Stimulated activated CD8-positive, alpha-beta memory T cell treated with anti-CD3 and anti-CD28 coated beads, Interleukin-12 subunit alpha, Interleukin-12 subunit beta, amount 100 ng/mL, for 24 hours (primary cell): ENCODE results near the gene SKP1.
A peak's percentile ranks its signal among the peaks of the same experiment; 100 is the strongest.
"Not testable (repeated sequence)": the region's sequence is repeated elsewhere in the genome, so short reads cannot be mapped to it uniquely, and the experiment has no call there.

Experiments used
- DNase-seq: peaks from one replicate; pipeline ENCODE4 v3.0.0-alpha.2; 2020; ENCODE audit errors: extremely low read depth

The SKP1 gene

GRCh38 chr5:134176511-134177368, at the start of gene SKP1:
Gene SKP1, minus strand, starts transcription at chr5:134176950. Its CDS starts 2,928 bp downstream, at chr5:134174022.
- peak; percentile 76 for DNase-seq

GRCh38 chr5:134225780-134226440, 49.2 kb upstream of the SKP1 start, which contains the start of gene PPP2CA:
Gene PPP2CA, minus strand, starts transcription at chr5:134226073. Its CDS starts 212 bp downstream, at chr5:134225861.
- peak; percentile 96 for DNase-seq

GRCh38 chr5:134224888-134225779, 48.4 kb upstream of the SKP1 start:
- DNase-seq, result peak; percentile 30

- DNase-seq, result no peak
Observed at GRCh38 chr5:134223406-134224248, 46.9 kb upstream of the SKP1 start.

- DNase-seq, result not testable (repeated sequence)
Observed at GRCh38 chr5:134221690-134222089, 44.9 kb upstream of the SKP1 start.

- DNase-seq, result no peak
Observed at GRCh38 chr5:134215757-134216156, 39.0 kb upstream of the SKP1 start.

- DNase-seq, result not testable (repeated sequence)
Observed at GRCh38 chr5:134211263-134212031, 34.7 kb upstream of the SKP1 start.

- DNase-seq, result no peak
Observed at GRCh38 chr5:134209477-134210245, 32.9 kb upstream of the SKP1 start.

GRCh38 chr5:134207696-134208095, 30.9 kb upstream of the SKP1 start:
- no peak for DNase-seq

- DNase-seq, result no peak
Observed at GRCh38 chr5:134206627-134207160, 29.9 kb upstream of the SKP1 start.

GRCh38 chr5:134204575-134204974, 27.8 kb upstream of the SKP1 start:
- DNase-seq, result no peak

- no peak for DNase-seq
Observed at GRCh38 chr5:134203630-134204029, 26.9 kb upstream of the SKP1 start.

GRCh38 chr5:134195666-134196065, 18.9 kb upstream of the SKP1 start:
- DNase-seq, result no peak

- DNase-seq, result no peak
Observed at GRCh38 chr5:134189031-134189430, 12.3 kb upstream of the SKP1 start.

GRCh38 chr5:134188092-134188491, 11.3 kb upstream of the SKP1 start:
- DNase-seq, result no peak

- DNase-seq, result peak; percentile 33
Observed at GRCh38 chr5:134184155-134185135, 7.7 kb upstream of the SKP1 start.

GRCh38 chr5:134183481-134183880, 6.7 kb upstream of the SKP1 start:
- no peak for DNase-seq

GRCh38 chr5:134178096-134178419, 1.3 kb upstream of the SKP1 start:
- no peak for DNase-seq
